GM12865 (cell line): ENCODE measurements around the gene MTFR1L.

Experiments
- DNase-seq: peaks from one replicate; pipeline ENCODE4 v3.0.0; 2010; ENCODE audit warnings: low read depth
- H3K4me3 ChIP-seq: 2 replicates; pipeline ENCODE4 v1.5.1; 2011; ENCODE audit warnings: mild to moderate bottlenecking, low read depth, low read length, control low read depth
- TF ChIP-seq, protein P1 (sequence below): IDR thresholded peaks from 2 replicates; pipeline ENCODE4 v1.5.1; 2011; ENCODE audit warnings: low read length, control low read depth, low read depth, inconsistent platforms; ENCODE audit not compliant: insufficient read depth; ENCODE audit errors: missing control alignments

Gene MTFR1L

GRCh38 chr1:25798666-25799351 is 20.9 kb upstream of the MTFR1L start:
- no peak for DNase-seq
- TF ChIP-seq, protein P1, sequence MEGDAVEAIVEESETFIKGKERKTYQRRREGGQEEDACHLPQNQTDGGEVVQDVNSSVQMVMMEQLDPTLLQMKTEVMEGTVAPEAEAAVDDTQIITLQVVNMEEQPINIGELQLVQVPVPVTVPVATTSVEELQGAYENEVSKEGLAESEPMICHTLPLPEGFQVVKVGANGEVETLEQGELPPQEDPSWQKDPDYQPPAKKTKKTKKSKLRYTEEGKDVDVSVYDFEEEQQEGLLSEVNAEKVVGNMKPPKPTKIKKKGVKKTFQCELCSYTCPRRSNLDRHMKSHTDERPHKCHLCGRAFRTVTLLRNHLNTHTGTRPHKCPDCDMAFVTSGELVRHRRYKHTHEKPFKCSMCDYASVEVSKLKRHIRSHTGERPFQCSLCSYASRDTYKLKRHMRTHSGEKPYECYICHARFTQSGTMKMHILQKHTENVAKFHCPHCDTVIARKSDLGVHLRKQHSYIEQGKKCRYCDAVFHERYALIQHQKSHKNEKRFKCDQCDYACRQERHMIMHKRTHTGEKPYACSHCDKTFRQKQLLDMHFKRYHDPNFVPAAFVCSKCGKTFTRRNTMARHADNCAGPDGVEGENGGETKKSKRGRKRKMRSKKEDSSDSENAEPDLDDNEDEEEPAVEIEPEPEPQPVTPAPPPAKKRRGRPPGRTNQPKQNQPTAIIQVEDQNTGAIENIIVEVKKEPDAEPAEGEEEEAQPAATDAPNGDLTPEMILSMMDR = no peak
- H3K4me3 ChIP-seq = no peak overlapping the region

- TF ChIP-seq, protein P1 = no peak
- no peak for DNase-seq
- peak overlapping the region; percentile 26; the same call in 1 of the 2 replicates for H3K4me3 ChIP-seq
Observed at GRCh38 chr1:25799352-25799934, 20.3 kb upstream of the MTFR1L start.

- H3K4me3 ChIP-seq = peak within 1 kb of the TSS; percentile 26
- TF ChIP-seq, protein P1 = no peak
- DNase-seq = no peak
Observed at GRCh38 chr1:25799935-25800702, 19.6 kb upstream of the MTFR1L start, which contains the start of gene SELENON. SELENON (plus strand) TSS chr1:25800193; CDS start chr1:25800231, 38 bp downstream.

- DNase-seq = no peak
- TF ChIP-seq, protein P1 = no peak
- H3K4me3 ChIP-seq = peak overlapping the region; percentile 26; the same call in 1 of the 2 replicates
Observed at GRCh38 chr1:25800703-25801377, 18.9 kb upstream of the MTFR1L start.

DNA sequence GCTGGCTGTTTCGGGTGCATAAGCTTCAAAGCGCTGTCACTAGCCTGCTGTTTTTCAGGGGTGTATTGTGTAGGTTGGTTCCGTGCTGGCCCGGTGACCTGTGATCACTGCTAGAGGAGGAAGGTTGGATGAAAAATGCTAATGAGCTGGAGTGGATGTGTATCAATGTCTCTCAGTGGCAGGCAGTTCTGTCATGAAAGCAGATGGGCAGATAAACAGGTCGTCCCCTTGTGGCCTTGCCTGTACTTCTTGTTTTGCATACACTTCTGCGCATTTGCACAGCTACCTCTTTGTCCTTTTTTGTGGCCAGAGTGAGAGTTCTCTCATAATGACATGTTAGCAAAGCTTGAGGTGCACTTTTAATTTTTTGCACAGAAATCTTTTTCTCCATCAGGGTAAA is 16.8 kb upstream of the MTFR1L start:
- H3K4me3 ChIP-seq = no peak overlapping the region
- TF ChIP-seq, protein P1 = no peak
- DNase-seq = peak; percentile 81

GRCh38 chr1:25803368-25803767 is 16.4 kb upstream of the MTFR1L start:
- H3K4me3 ChIP-seq = no peak overlapping the region
- TF ChIP-seq, protein P1 = no peak
- no peak for DNase-seq
